Chondrocyte (in vitro differentiated cells): ENCODE measurements around the gene DCP2. TPM values are rescaled to one million over a fixed set of nuclear protein-coding genes. Genes with fewer than 3 reads are reported as not detected.

ENCODE experiments used
- DNase-seq: peaks from one replicate; pipeline ENCODE4 v3.0.0; 2021; ENCODE audit warnings: mixed read lengths, low spot score
- H3K27ac Mint-ChIP-seq: one replicate; pipeline ENCODE4 v1.8.0; 2021; ENCODE audit warnings: mild to moderate bottlenecking, moderate library complexity, mixed read lengths; ENCODE audit not compliant: unreplicated experiment
- H3K27me3 Mint-ChIP-seq: 2 replicates; pipeline ENCODE4 v1.8.0; 2021; ENCODE audit warnings: low read depth, mixed read lengths
- H3K36me3 Mint-ChIP-seq: 2 replicates; pipeline ENCODE4 v1.8.0; 2021; ENCODE audit warnings: low read depth, mixed read lengths
- H3K4me1 Mint-ChIP-seq: 2 replicates; pipeline ENCODE4 v1.8.0; 2021; ENCODE audit warnings: low read depth, mild to moderate bottlenecking, mixed read lengths
- H3K4me3 Mint-ChIP-seq: one replicate; pipeline ENCODE4 v1.8.0; 2021; ENCODE audit warnings: mild to moderate bottlenecking, moderate library complexity, mixed read lengths; ENCODE audit not compliant: unreplicated experiment
- H3K9me3 Mint-ChIP-seq: 2 replicates; pipeline ENCODE4 v1.8.0; 2021; ENCODE audit warnings: low read depth, mixed read lengths
- CTCF ChIP-seq: fragments of 200-600 bp; sonication (generic); IDR thresholded peaks from 2 replicates; pipeline ENCODE4 v1.5.0; 2021; ENCODE audit warnings: antibody characterized with exemption, mild to moderate bottlenecking, moderate library complexity
- total RNA-seq: library from RNA; stranded (reverse); gene quantifications from 3 replicates; pipeline ENCODE4 v1.2.1, GENCODE V29; 2021

Gene DCP2
- total RNA-seq, 1 donor from 2014 or later = 40.1 TPM

DNA sequence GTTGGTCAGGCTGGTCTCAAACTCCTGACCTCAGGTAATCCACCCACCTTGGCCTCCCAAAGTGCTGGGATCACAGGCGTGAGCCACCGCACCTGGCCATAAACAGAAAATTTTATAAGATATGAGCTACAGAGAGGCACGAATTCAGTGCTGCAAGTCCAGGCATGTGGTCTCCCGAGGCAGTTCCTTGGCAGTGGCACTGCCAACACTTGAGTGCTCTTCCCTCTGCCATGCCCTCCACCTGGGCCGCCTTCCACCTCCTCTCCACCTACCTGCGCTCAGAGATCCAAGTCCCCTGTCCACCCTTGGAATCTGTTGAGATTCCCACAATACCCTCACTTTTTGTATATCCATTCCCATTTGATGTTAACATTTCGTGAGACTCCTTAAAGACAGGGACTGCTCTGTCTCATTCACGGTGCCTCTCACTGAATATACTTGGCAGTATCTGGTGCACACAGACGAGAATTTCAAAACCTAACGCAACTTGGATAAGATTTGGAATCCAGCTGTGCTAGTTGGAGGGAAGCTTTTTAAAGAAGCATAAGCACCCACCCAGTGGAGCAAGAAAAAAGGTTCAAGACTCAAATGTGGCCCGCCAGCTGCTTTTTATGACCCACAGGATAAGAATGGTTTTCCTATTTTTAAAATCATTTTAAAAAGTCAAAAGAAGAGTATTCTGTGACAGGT is 68.3 kb downstream of the DCP2 start:
- Mint-ChIP-seq H3K4me3 (no peak overlapping the region), H3K4me1 (peaks cover 13% of the 10 kb centered on the region), H3K27me3 (no peaks in the 10 kb centered on the region), H3K9me3 (no peaks in the 10 kb centered on the region), H3K36me3 (peaks cover 2% of the 10 kb centered on the region), H3K27ac (no peak overlapping the region)
- no peak for DNase-seq
- TF ChIP-seq CTCF = no peak

- no peak for TF ChIP-seq CTCF
- H3K27ac Mint-ChIP-seq = peak overlapping the region; percentile 14
- no peak overlapping the region for H3K4me3 Mint-ChIP-seq
- H3K9me3 Mint-ChIP-seq = no peaks in the 10 kb centered on the region
- H3K4me1 Mint-ChIP-seq = peaks cover 31% of the 10 kb centered on the region
- no peaks in the 10 kb centered on the region for H3K27me3 Mint-ChIP-seq
- no peak for DNase-seq
- H3K36me3 Mint-ChIP-seq = peaks cover 2% of the 10 kb centered on the region
Measured at GRCh38 chr5:113047234-113047633, 70.6 kb downstream of the DCP2 start.

DNA sequence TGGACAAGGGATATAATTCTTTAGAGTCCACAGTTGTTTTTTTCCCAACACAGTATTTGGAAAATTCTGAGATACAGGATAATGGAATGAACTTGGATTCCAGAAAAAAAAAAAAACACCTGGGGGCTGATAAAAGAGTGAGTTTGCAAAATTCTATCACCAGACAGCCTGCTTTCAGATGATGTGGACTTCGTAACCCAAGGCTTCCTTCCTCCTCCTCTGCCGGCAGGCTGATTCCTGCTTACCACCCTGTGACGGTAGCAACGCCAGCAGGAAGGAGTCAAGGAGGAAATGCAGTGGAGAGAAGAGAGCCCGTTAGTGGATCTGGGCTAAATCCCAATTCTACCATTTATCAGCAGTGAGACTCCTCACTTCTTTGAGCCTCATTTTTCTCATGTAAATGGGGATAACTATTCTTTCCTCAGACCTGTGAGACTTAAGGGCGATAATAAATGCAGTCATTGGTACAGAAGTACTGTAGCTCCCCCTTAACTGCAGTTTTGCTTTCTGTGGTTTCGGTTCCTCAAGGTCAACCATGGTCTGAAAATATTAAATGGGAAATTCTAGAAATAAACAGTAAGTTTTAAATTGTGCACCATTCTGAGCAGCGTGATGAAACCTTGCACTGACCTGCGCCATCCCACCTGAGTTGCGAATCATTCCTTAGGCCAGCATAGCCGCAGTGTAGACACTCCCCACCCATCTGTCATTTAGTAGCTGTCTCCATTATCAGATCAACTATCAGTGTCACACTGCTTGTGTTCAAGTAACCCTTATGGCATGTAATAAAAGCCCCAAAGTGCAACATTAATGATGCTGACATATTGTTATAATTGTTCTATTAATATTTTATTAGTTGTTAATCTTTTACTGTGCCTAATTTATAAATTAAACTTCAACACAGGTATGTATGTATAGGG is 71.4 kb downstream of the DCP2 start:
- Mint-ChIP-seq H3K27me3 (no peaks in the 10 kb centered on the region), H3K27ac (no peak overlapping the region), H3K36me3 (peaks cover 2% of the 10 kb centered on the region), H3K9me3 (no peaks in the 10 kb centered on the region), H3K4me3 (no peak overlapping the region), H3K4me1 (peaks cover 31% of the 10 kb centered on the region)
- DNase-seq = no peak
- TF ChIP-seq CTCF = no peak

DNA sequence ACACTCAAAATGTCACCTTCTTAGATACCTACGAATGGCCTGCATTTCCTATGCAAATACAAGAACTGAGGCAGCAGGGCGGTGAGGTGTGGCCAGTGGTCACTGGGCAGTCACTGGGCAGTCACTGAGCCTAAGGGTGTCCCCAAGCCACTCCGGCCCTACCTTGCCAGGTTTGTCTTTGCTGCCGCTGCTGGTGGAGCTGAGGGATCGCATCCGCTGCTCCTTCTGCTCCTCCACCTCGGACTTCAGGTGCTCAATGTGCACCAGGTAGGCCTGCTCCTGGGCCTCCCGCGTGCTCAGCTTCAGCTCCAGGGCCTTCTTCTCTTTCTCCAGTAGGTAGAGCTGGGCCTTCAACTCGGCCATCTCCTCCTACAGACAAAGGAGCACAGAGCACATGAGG is 72.3 kb downstream of the DCP2 start:
- Mint-ChIP-seq H3K36me3 (peaks cover 2% of the 10 kb centered on the region), H3K27ac (no peak overlapping the region), H3K9me3 (no peaks in the 10 kb centered on the region), H3K4me1 (peaks cover 31% of the 10 kb centered on the region), H3K27me3 (no peaks in the 10 kb centered on the region), H3K4me3 (no peak overlapping the region)
- TF ChIP-seq CTCF = no peak
- DNase-seq = no peak

DNA sequence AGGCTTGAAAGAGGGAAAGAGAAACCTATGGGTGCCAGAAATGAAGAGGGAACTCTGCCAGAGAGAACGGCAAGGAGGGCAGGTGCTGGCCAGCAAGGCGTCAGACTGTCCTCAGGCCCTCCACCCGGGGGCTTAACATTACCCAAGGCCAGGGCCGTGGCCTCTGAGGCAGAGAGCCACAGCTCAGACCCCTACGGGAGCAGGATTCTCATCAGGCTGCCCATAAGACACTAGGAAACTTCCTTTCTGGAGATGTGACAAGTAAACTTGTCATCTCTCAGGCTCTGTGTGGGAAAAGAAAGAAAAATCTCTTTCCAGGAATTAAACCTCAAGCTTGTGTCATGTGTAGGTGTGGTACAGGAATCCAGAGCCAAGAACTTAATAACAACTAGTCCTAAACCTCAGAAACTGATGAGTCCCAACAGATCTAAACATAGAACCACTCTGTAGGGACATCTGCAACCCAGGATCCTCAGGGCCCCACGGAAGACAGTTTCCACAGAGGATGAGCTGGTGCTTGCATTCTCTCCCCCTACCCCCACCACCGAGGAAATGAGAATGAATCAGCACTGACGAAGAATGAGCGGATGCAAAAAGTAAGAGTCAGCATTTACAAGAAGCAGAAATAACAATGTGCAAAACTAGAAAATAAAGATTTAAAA is 74.3 kb downstream of the DCP2 start:
- Mint-ChIP-seq H3K27me3 (no peaks in the 10 kb centered on the region), H3K9me3 (no peaks in the 10 kb centered on the region), H3K4me1 (peaks cover 31% of the 10 kb centered on the region), H3K4me3 (no peak overlapping the region), H3K36me3 (no peaks in the 10 kb centered on the region), H3K27ac (peak overlapping the region; percentile 70)
- TF ChIP-seq CTCF = no peak
- no peak for DNase-seq
